Vagina (tissue), 2 donors: ENCODE results near the gene PDZK1IP1.
"Not testable (repeated sequence)": the region's sequence is repeated elsewhere in the genome, so short reads cannot be mapped to it uniquely, and the experiment has no call there.

Experiments used
- POLR2AphosphoS5 ChIP-seq, 2 donors: sonication (generic); formaldehyde crosslinking; IDR thresholded peaks; one replicate each; pipeline ENCODE4 v1.9.0; 2017; ENCODE audit warnings: antibody characterized with exemption in 2 of 2, mild to moderate bottlenecking in 2 of 2, low read depth in 1 of 2; ENCODE audit not compliant: insufficient read depth in 1 of 2
- TF ChIP-seq, protein P1 (sequence below), 3 experiments: fragments of 450-650 bp in 2 of 3; fragments of 200-600 bp in 1 of 3; sonication (generic) in 1 of 3; IDR thresholded peaks; one replicate each; pipeline ENCODE4 v1.5.1; 2017 to 2019; ENCODE audit warnings: antibody characterized with exemption in 3 of 3, mild to moderate bottlenecking in 2 of 3, moderate library complexity in 2 of 3

GRCh38 chr1:47146495-47146894 lies 43.3 kb downstream of the PDZK1IP1 start:
- TF ChIP-seq, protein P1, sequence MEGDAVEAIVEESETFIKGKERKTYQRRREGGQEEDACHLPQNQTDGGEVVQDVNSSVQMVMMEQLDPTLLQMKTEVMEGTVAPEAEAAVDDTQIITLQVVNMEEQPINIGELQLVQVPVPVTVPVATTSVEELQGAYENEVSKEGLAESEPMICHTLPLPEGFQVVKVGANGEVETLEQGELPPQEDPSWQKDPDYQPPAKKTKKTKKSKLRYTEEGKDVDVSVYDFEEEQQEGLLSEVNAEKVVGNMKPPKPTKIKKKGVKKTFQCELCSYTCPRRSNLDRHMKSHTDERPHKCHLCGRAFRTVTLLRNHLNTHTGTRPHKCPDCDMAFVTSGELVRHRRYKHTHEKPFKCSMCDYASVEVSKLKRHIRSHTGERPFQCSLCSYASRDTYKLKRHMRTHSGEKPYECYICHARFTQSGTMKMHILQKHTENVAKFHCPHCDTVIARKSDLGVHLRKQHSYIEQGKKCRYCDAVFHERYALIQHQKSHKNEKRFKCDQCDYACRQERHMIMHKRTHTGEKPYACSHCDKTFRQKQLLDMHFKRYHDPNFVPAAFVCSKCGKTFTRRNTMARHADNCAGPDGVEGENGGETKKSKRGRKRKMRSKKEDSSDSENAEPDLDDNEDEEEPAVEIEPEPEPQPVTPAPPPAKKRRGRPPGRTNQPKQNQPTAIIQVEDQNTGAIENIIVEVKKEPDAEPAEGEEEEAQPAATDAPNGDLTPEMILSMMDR (IDR thresholded peaks at IDR 0.05): not testable (repeated sequence)
- not testable (repeated sequence) for TF ChIP-seq POLR2AphosphoS5 (IDR thresholded peaks at IDR 0.05; ENCODE audit: insufficient read depth in 1 of 2, low read depth in 1 of 2)
